Measurements from ENCODE around the gene CELSR2. TPM values are rescaled to one million over a fixed set of nuclear protein-coding genes. Genes with fewer than 3 reads are reported as not detected.

CELSR2 gene
- total RNA-seq, 2 experiments from 2014 or later: 6.9 to 12.5 TPM

- Histone ChIP-seq H3K4me1 (ENCODE audit: insufficient read depth, low read length, poor library complexity, severe bottlenecking) (peaks cover 24% of the 10 kb centered on the region), H3K9me3 (ENCODE audit: low read length) (no peaks in the 10 kb centered on the region), H2AFZ (ENCODE audit: low read length) (0 out of 2 replicates have a peak overlapping the region, but pooled peaks have one; percentile 80), H3K9me2 (ENCODE audit: insufficient read depth, low read length) (no peaks in the 10 kb centered on the region), H3K36me3 (ENCODE audit: insufficient read depth, low read length) (peaks cover 4% of the 10 kb centered on the region; the same call in 1 of the 2 replicates), H3K4me2 (ENCODE audit: low read length) (peak overlapping the region; percentile 83), H3K79me2 (ENCODE audit: insufficient read depth, low read depth, low read length) (no peaks in the 10 kb centered on the region), H3K27ac (ENCODE audit: low read depth, low read length, poor library complexity, severe bottlenecking) (no peak overlapping the region), H3K4me3 (ENCODE audit: low read depth, low read length, poor library complexity, severe bottlenecking) (peak overlapping the region; percentile 64), H4K20me1 (ENCODE audit: insufficient read depth, low read length) (no peaks in the 10 kb centered on the region)
- intact Hi-C loops (cut with micrococcal nuclease; ENCODE audit: unreplicated experiment): no loop called here
- CTCF ChIA-PET (ENCODE audit: unreplicated experiment): interaction anchor here (0.6 to 1.2 kb wide), 3 partner anchors 223 to 278 kb away, joined by 3 to 4 read pairs (median 3); no protein-coding TSS in a partner anchor
- no peak for DNase-seq (ENCODE audit: low spot score)
- BruUV-seq (replicated peaks): no TSS peak
- no peak for TF ChIP-seq CTCF (conservative IDR thresholded peaks at IDR 0.05; ENCODE audit: low read length)
- TF ChIP-seq EZH2phosphoT487 (IDR thresholded peaks at IDR 0.05; ENCODE audit: borderline replicate concordance, low read depth, low read length): no peak
- POLR2A ChIA-PET: interaction anchor here (1.5 to 1.8 kb wide), 3 partner anchors 144 to 231 kb away, joined by 3 to 10 read pairs (median 4); partner anchors contain the start of genes PSMA5 and SORT1
Measured at GRCh38 chr1:109254621-109255096, 5.3 kb downstream of the CELSR2 start.

- Histone ChIP-seq H3K36me3 (ENCODE audit: insufficient read depth, low read length) (peaks cover 4% of the 10 kb centered on the region; the same call in 1 of the 2 replicates), H3K4me3 (ENCODE audit: low read depth, low read length, poor library complexity, severe bottlenecking) (no peak overlapping the region), H3K27ac (ENCODE audit: low read depth, low read length, poor library complexity, severe bottlenecking) (no peak overlapping the region), H3K9me2 (ENCODE audit: insufficient read depth, low read length) (no peaks in the 10 kb centered on the region), H3K4me2 (ENCODE audit: low read length) (no peak overlapping the region), H3K79me2 (ENCODE audit: insufficient read depth, low read depth, low read length) (no peaks in the 10 kb centered on the region), H3K9me3 (ENCODE audit: low read length) (no peaks in the 10 kb centered on the region), H4K20me1 (ENCODE audit: insufficient read depth, low read length) (no peaks in the 10 kb centered on the region), H2AFZ (ENCODE audit: low read length) (no peak overlapping the region), H3K4me1 (ENCODE audit: insufficient read depth, low read length, poor library complexity, severe bottlenecking) (peaks cover 20% of the 10 kb centered on the region)
- DNase-seq (ENCODE audit: low spot score): no peak
- CTCF ChIA-PET (ENCODE audit: unreplicated experiment): interaction anchor here (1.1 kb wide), 1 partner anchor 277 kb away, joined by 4 read pairs; no protein-coding TSS in a partner anchor
- TF ChIP-seq CTCF (conservative IDR thresholded peaks at IDR 0.05; ENCODE audit: low read length) (no peak), EZH2phosphoT487 (IDR thresholded peaks at IDR 0.05; ENCODE audit: borderline replicate concordance, low read depth, low read length) (no peak)
- no TSS peak for BruUV-seq (replicated peaks)
- POLR2A ChIA-PET: interaction anchor here (1.5 to 1.8 kb wide), 3 partner anchors 144 to 231 kb away, joined by 3 to 10 read pairs (median 4); partner anchors contain the start of genes PSMA5 and SORT1
- intact Hi-C loops (cut with micrococcal nuclease; ENCODE audit: unreplicated experiment): no loop called here
Measured at GRCh38 chr1:109255097-109255651, 5.8 kb downstream of the CELSR2 start.

GRCh38 chr1:109255678-109256077 is 6.3 kb downstream of the CELSR2 start:
- Histone ChIP-seq H3K4me3 (ENCODE audit: low read depth, low read length, poor library complexity, severe bottlenecking) (no peak overlapping the region), H3K27ac (ENCODE audit: low read depth, low read length, poor library complexity, severe bottlenecking) (no peak overlapping the region), H3K9me3 (ENCODE audit: low read length) (no peaks in the 10 kb centered on the region), H2AFZ (ENCODE audit: low read length) (no peak overlapping the region), H3K4me1 (ENCODE audit: insufficient read depth, low read length, poor library complexity, severe bottlenecking) (peaks cover 19% of the 10 kb centered on the region), H3K4me2 (ENCODE audit: low read length) (no peak overlapping the region), H3K79me2 (ENCODE audit: insufficient read depth, low read depth, low read length) (no peaks in the 10 kb centered on the region), H4K20me1 (ENCODE audit: insufficient read depth, low read length) (no peaks in the 10 kb centered on the region), H3K36me3 (ENCODE audit: insufficient read depth, low read length) (peaks cover 4% of the 10 kb centered on the region; the same call in 1 of the 2 replicates), H3K9me2 (ENCODE audit: insufficient read depth, low read length) (no peaks in the 10 kb centered on the region)
- DNase-seq (ENCODE audit: low spot score): no peak
- CTCF ChIA-PET (ENCODE audit: unreplicated experiment): interaction anchor here (1.1 kb wide), 1 partner anchor 277 kb away, joined by 4 read pairs; no protein-coding TSS in a partner anchor
- no peak for TF ChIP-seq EZH2phosphoT487 (IDR thresholded peaks at IDR 0.05; ENCODE audit: borderline replicate concordance, low read depth, low read length)
- no peak for TF ChIP-seq CTCF (conservative IDR thresholded peaks at IDR 0.05; ENCODE audit: low read length)
- POLR2A ChIA-PET: no interaction called here
- no TSS peak for BruUV-seq (replicated peaks)
- intact Hi-C loops (cut with micrococcal nuclease; ENCODE audit: unreplicated experiment): no loop called here

All from OCI-LY7 (cell line).